ENCODE results near the gene LGALSL.

Gene LGALSL

GRCh38 chr2:64453770-64454385 is at the start of gene LGALSL:
LGALSL (plus strand) TSS chr2:64454162; CDS start chr2:64454546, 384 bp downstream.
- no peak for DNase-seq (ENCODE audit: low read depth in 2 of 3, low spot score in 1 of 3)

- no peak for DNase-seq (ENCODE audit: low read depth in 2 of 3, low spot score in 1 of 3)
These were observed 49.2 kb upstream of the LGALSL start for GRCh38 chr2:64404743-64405142.

DNA sequence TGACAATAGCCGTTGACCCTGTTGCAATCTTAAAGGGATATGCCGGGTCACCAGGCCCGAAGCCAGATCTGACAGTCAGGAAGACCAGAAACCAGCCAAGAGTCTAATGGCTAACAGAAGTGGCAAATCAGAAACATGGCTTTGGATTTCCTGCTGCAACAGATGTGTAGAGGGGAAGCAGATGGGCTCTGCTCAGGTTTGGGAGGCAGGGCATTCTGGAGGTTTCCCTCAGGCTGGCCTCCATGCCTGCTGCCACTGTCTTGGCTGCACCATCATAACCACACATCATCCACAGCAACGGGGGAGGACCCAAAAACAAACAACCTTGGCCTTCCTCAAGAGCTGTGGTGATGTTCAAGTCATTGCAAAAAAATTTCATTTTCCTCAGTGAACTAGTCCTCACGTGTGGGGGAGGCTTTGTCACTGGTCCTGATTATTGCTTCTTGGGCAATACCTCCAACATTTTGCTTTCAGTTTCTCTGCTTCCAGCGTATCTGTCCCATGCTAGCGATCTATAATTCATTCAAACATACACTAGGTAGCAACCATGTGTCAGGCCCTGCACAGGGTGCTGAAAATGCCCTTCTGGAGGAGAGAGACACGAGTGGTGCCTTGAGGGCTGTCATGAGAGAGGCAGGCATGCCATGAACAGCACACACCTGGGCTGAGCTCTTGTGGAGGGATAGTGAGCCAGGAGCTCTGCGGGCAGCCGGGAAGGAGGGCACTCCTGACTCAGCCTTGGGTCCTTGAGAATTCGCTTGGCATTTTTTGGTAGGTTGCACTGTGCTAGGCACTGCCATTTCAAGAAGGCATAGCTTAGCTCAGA is 48.2 kb upstream of the LGALSL start:
- DNase-seq (ENCODE audit: low read depth in 2 of 3, low spot score in 1 of 3) = no peak

GRCh38 chr2:64406407-64406774 is 47.6 kb upstream of the LGALSL start:
- DNase-seq (ENCODE audit: low read depth in 2 of 3, low spot score in 1 of 3) = no peak

GRCh38 chr2:64408031-64408430 is 45.9 kb upstream of the LGALSL start:
- DNase-seq (ENCODE audit: low read depth in 2 of 3, low spot score in 1 of 3) = no peak

- no peak for DNase-seq (ENCODE audit: low read depth in 2 of 3, low spot score in 1 of 3)
These were observed 43.3 kb upstream of the LGALSL start for GRCh38 chr2:64410671-64411070.

- no peak for DNase-seq (ENCODE audit: low read depth in 2 of 3, low spot score in 1 of 3)
These were observed 41.3 kb upstream of the LGALSL start for GRCh38 chr2:64412671-64413070.

DNA sequence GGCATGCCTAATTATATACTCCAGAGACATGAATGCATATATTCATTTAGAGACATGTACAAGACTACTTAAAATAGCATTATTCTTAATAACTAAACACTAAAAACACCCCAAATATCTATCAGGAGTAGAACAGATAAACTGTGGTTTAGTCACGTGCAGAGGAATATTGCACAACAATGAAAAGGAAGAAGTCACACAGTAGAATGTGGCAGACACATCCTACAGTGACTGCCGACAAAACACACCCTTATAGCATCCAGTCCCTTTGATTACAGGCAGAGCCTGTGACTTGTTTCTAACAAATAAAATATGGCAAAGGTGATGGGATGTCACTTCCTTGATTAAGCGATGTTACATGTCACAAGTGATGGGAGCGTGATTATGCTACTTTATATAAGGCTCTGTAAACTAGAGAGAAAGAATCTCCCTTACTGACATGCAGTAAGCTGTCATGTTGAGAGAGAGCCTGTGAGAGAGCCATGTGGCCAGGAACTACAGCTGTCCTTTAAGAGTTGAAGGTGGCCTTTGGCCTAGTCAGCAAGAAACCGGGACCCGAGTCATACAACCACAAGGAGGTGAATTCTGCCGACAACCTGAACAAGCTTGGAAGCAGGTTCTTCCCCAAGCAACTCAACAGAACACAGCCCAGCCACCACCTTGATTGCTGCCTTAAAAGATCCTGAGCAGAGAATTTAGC is 39.1 kb upstream of the LGALSL start:
- DNase-seq (ENCODE audit: low read depth in 2 of 3, low spot score in 1 of 3) = no peak

DNA sequence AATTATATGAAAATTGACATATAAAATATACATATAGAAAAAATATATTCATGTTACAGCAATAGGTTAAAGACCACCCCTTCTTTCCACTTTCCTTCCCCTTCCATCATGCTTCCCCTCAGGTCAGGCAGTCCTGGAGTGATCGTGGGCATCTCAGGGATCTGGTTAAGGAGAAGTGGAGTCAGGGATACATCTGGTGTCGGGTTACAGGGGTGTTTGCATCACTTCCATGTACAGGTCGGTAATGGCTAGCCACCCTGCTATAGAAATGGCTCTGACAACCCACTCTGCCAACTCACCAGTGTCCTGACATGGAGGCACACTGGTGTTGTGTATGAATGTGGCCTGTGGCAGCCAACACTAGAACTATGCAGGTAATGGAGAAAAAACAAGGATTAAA is 36.3 kb upstream of the LGALSL start:
- no peak for DNase-seq (ENCODE audit: low read depth in 2 of 3, low spot score in 1 of 3)

DNA sequence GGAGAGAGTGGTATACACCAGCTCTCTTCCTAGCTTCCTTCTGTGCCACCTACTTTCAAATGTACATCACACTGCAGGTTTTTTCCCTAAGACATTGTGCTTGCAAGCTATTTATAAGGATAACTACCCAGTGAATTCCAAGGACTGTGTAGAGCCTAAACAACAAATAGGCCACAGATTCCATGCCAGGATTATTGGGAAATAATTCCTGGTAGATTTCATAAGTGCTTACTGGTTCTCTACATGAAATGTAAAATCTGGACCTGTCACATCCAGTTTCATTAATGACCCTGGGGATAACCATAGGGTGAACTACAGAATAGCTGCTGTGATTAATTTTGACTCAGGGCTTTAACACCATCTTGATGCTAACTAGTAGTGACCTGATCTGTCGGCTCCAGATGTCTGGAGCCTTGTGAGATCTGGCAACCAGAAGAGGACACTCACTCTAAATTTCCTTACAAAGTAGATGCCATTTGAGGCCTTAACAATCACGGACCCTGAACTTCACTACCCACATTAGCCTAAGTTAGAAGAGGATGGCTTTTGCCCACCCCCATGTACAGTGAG is 34.3 kb upstream of the LGALSL start:
- no peak for DNase-seq (ENCODE audit: low read depth in 2 of 3, low spot score in 1 of 3)

GRCh38 chr2:64420677-64421076 is 33.3 kb upstream of the LGALSL start:
- DNase-seq (ENCODE audit: low read depth in 2 of 3, low spot score in 1 of 3) = no peak

DNA sequence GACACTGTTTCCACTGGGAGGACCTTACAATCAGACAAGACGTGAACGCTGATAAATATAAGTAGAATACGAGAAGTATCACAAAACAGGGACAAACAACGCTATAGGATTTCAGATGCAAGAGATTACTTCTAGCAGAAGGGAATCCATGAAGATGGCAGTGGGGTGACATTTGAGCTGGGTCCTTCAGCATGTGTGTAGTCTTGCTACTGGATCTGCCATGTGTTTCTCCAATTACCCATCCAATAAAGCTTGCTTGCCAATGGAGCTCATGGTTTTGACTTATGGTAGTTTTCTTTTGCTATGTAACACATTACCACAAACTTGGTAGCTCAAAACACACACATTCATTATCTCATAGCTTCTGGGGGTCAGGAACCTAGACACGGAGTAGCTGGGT is 32.8 kb upstream of the LGALSL start:
- no peak for DNase-seq (ENCODE audit: low read depth in 2 of 3, low spot score in 1 of 3)

DNA sequence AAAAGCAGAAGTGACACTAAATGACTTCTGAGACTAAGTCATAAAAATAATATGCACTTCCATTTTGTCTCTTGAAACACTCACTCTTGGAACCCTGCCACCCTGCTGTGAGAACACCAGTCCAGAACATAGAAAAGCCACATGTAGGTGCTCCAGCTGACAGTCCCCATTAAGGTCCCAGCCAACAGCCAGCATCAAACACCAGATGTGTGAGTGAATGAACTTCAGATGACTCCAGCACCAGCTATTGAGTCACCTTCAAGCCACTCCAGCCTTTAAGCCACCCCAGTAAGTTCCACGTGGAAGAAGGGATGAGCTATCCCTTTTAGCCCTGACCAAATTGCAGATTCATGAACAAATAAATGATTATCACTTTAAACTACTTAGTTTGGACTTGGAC is 31.5 kb upstream of the LGALSL start:
- DNase-seq (ENCODE audit: low read depth in 2 of 3, low spot score in 1 of 3) = no peak

DNA sequence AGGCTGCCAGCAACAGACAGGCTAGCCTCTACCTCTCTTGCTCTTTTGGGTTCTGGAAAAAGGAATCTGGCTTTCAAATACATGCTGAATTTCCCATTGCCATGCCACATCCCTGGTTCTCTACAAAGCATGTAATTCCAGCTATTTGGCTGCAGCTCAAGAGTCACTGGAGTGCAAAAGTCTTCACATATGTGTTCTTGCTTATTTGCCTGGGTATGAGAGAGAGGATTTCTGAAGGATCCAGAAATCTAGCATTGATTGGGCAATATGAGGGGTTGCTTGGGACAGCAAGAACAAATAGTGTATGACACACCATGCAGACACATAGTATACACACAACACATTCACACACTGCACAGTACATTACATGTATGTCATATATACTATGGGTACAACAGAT is 30.7 kb upstream of the LGALSL start:
- no peak for DNase-seq (ENCODE audit: low read depth in 2 of 3, low spot score in 1 of 3)

- no peak for DNase-seq (ENCODE audit: low read depth in 2 of 3, low spot score in 1 of 3)
These were observed 29.5 kb upstream of the LGALSL start for GRCh38 chr2:64424416-64424987.

GRCh38 chr2:64426183-64426952 is 27.6 kb upstream of the LGALSL start:
- DNase-seq (ENCODE audit: low read depth in 2 of 3, low spot score in 1 of 3) = no peak

DNA sequence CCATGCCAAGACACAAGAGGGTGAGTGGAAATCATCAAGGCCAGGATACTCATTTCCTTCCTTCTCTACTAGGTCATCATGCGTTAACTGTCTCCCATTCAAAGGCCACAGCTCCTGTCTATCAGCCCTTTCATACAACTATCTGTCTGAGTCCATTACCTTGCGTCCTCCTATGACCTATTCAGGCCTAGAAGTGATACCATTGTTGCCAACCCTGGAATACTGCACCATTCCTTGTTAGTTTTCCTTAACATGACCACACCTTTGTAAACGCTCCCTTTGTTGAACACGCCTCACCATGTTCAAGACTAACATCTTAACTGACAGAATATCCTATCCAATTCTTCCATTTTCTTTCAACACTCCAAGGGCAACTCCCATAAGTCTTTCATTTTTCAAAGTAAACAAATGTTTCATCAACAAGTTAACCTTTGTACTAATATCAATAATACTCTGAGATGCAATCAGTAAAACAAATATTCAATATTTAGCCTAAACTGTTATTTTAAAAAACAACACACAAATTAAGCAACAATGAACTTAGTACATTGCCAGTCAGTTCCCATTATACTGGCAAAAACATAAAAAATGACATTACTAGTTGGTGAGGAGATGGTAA is 19.8 kb upstream of the LGALSL start:
- no peak for DNase-seq (ENCODE audit: low read depth in 2 of 3, low spot score in 1 of 3)

DNA sequence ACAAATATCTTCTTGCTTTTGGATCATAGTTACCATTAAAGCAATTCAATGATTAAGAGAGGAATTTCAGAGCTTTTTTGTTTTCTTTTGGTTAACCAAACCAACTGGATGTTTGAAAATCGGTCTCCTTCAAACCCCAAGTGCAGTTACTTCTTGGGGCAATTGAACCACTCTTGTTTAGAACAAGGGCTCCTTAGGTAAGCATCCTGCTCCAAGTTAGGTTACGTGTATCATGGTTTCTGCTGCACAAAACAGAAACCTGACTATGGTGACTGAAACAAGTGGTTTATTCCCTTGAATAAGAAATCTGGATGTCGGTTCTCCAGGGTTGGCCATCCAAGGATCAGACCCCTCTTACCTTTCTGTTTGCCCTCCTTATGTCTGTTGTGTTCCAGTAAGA is 16.1 kb upstream of the LGALSL start:
- DNase-seq (ENCODE audit: low read depth in 2 of 3, low spot score in 1 of 3) = no peak

DNA sequence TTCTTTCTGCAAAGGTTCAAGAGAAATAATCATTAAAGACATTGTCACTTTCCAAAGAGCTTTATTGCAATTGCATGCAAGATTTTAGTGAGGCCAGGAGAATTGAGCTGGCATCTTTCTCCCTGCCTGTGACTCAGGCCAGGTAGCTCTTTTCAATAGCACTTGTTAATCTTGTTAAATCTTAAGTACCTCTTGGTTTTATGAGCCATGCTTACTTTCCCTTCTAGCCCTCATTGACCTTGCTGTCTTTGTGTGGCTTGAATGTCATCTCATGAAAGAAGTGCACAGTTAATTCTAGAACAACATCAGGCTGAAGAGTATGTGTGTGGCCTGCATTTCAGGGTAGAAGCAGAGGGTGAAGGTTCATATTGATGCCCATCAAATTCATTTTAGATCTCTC is 14.8 kb upstream of the LGALSL start:
- no peak for DNase-seq (ENCODE audit: low read depth in 2 of 3, low spot score in 1 of 3)

DNA sequence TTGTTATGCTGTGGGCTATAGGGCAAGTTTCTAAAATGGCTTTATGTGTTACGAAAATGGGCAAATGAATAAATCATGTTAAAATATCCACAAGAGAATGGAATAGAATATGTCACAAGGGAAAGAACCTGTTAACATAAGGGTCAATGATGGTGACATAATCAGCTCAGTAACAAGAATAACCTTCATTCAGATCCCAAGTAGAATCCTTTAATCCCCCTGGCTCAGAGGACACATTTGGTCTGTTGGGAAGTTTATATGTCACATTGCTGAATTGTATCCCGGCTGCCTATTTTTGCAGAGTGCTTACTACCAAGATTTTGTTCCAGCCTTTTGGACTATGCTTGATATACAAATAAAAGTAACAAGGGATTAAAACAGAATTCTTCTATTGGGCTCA is 13.1 kb upstream of the LGALSL start:
- no peak for DNase-seq (ENCODE audit: low read depth in 2 of 3, low spot score in 1 of 3)

Data from stimulated activated CD4-positive, alpha-beta T cell treated with anti-CD3 and anti-CD28 coated beads, Interleukin-12 subunit alpha, Interleukin-12 subunit beta, amount 100 ng/mL, for 48 hours (primary cell).